HL-60/S4 (cell line): Measurements from ENCODE around the gene SETDB2.

Experiments
- in situ Hi-C: fragments of 300-500 bp; cut with MboI; formaldehyde crosslinking; loops from 2 replicates; pipeline ENCODE4 v1.14.3; 2022; ENCODE audit warnings: low sequenced_read_pairs

SETDB2 gene, protein sequence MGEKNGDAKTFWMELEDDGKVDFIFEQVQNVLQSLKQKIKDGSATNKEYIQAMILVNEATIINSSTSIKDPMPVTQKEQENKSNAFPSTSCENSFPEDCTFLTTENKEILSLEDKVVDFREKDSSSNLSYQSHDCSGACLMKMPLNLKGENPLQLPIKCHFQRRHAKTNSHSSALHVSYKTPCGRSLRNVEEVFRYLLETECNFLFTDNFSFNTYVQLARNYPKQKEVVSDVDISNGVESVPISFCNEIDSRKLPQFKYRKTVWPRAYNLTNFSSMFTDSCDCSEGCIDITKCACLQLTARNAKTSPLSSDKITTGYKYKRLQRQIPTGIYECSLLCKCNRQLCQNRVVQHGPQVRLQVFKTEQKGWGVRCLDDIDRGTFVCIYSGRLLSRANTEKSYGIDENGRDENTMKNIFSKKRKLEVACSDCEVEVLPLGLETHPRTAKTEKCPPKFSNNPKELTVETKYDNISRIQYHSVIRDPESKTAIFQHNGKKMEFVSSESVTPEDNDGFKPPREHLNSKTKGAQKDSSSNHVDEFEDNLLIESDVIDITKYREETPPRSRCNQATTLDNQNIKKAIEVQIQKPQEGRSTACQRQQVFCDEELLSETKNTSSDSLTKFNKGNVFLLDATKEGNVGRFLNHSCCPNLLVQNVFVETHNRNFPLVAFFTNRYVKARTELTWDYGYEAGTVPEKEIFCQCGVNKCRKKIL

GRCh38 chr13:49443704-49444523 lies at the start of gene SETDB2, which contains the start of gene CAB39L:
Gene SETDB2 (plus strand): TSS chr13:49444274. CDS start chr13:49451894, 7,620 bp downstream.
Gene CAB39L (minus strand): TSS chr13:49444064. CDS start chr13:49382910, 61,154 bp downstream.
- in situ Hi-C loops, result no loop called here

- in situ Hi-C loops, result no loop called here
Observed at GRCh38 chr13:49395451-49395865, 48.6 kb upstream of the SETDB2 start.

- in situ Hi-C loops, result no loop called here
Observed at GRCh38 chr13:49395878-49396380, 48.1 kb upstream of the SETDB2 start.

DNA sequence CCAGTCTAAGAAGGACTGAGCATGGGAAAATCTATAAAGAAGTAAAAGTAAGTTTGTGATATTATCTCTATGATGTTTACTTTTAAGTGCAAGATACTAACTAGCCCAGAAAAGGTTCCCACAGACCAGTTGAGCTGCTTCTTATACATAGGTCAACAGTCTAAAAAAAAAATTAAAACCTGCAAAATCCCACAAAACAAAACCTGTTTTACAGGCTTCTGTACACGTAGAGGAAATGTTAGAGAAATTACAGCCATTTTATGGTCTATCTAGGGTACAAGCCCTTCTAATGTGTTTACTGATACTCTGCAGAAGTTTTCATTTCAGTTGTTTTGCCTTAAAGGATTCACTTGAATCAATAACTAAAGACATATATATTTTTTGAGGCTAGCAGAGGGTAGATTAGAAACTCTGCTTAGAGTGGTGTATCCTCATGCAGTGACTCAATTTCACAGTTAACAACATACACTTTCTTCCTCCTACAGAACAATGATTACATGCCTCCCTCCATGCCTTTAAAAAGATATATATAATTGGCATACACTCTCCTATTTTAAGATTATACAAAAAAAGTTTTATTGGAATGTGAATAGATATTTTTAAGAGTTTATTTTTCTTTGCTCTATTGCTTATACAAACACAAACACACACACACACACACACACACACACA lies 44.1 kb upstream of the SETDB2 start:
- in situ Hi-C loops, result no loop called here

DNA sequence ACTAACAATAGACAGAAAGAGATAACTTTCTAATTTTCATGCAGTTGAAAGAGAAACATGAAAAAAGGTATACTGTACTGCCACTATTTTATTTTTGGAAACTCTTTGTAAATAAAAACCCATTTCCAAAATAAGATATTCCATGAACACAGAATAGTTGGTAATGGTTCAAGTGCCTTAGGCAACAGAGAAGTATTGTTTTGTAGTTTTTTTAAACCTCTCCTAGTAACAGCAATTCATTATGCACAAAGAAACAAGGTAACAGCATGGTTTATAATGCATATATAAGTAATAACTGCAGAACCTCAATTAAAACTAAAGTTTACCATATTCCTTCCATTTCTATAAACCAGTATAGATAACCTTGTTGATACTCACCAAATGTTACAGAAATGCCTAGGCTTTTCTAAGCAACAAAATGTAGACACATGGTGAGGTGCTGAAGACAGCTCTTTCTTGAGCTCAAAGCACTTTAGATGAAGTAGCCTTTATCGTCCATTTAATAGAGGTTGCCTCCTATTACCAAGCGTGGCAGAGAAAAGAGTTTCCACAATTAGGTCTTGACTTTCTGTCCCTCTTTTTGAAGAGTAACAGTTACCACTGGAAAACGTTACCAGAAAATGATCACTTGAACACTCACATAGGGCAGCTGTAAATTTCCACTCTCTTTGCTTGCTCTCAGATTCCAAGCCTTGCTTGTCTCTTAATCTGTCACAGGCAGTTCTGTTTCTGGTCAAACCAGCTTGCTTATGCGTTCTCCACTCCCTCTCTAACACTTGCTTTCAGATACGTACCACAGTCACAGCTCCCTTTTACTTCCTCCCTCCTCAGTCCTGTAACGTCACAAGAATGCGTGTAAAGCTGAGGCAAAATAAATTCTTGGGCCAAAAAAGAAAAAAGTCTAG lies 43.1 kb upstream of the SETDB2 start:
- in situ Hi-C loops, result no loop called here

- in situ Hi-C loops, result no loop called here
Observed at GRCh38 chr13:49403996-49404702, 39.9 kb upstream of the SETDB2 start.

- in situ Hi-C loops, result no loop called here
Observed at GRCh38 chr13:49404703-49405020, 39.4 kb upstream of the SETDB2 start.

GRCh38 chr13:49407068-49407467 lies 37.0 kb upstream of the SETDB2 start:
- in situ Hi-C loops, result no loop called here

DNA sequence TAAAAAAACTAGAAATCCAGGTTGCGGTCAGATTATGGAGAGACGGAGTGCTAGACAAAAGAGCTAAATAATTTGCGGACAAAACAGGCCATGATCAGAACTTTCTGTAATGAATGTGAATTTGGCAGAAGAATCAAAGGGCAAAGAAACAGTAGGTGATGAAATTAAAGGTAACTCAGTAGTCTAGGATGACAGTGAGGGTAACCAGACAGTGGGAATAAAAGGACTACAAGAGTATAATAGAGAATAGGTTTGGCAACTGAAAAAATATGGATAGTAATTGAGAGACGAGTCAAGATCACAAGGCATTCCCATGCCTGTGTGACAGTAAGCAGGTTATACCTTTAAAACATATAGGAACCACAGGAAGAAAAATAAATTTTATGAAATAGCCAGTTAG lies 36.1 kb upstream of the SETDB2 start:
- in situ Hi-C loops, result no loop called here

DNA sequence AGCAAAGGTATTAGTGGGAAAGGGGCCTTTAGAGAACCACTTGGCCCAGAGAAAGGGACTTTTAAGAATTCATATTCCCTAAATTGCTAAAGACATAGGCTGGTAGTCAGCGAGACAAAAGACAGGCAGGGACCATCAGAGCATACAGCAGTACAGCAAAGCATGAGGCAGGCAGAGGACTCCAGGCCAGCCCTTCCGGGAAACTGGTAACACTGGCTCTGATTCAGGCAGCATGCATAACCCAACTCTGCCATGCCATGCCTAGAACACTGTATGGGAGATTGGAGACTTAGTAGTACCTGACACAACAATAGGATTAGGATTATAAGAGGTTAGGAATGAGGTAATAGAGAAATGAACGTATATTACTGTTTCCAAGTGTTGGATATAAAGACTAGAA lies 35.1 kb upstream of the SETDB2 start:
- in situ Hi-C loops, result no loop called here

DNA sequence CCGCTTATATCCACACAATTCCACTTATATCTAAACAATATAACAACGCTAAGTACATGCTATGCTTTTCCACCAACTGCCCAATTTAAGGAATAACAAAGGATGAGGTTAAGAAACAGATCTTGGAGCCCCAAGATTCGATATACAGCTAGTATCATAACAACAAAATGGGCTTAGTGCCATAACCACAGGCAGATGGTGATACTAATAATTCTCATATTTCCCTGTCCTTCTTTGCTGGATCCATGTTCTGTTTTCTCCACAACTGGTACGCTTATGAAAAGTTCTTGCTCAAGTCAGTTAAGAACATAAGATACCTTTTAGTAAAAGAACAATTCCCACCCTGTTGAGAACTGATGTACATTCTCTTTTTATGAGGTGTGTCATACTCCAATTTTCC lies 34.1 kb upstream of the SETDB2 start:
- in situ Hi-C loops, result no loop called here

DNA sequence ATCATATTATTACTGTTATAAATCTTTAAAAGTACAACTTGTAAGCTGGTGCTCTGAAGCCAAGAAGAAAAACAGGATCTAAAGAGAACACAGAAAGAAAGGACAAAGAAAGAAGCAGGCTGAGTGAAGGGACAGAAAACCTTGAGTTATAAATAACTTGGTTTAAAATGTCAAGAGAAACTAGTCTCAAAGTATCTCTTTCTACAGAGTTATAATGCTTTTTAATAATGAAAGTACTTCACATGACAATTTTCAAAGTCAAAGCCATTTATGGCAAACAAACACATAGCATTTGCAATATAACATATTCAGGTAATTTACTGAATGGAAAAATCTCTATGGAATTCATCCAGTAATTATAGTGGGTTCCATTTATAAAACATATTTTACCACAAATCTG lies 33.6 kb upstream of the SETDB2 start:
- in situ Hi-C loops, result no loop called here

GRCh38 chr13:49411353-49411752 lies 32.7 kb upstream of the SETDB2 start:
- in situ Hi-C loops, result no loop called here

DNA sequence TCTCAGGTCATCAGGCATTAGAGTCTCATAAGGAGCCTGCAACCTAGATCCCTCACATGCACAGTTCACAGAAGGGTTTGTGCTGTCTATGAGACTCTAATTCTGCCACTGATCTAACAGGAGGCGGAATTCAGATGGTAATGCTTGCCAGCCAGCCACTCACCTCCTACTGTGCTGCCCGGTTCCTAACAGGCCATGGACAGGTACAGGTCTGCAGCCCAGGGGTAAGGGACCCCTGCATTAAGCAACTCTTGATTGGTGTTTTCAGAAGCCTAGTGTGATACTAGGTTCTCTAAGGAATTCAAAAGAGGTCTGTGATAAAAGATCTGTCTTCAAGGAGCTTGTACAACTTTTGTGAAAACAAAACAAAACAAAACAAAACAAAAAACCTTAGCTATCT lies 31.3 kb upstream of the SETDB2 start:
- in situ Hi-C loops, result no loop called here

GRCh38 chr13:49417161-49417560 lies 26.9 kb upstream of the SETDB2 start:
- in situ Hi-C loops, result no loop called here

- in situ Hi-C loops, result no loop called here
Observed at GRCh38 chr13:49418206-49418605, 25.9 kb upstream of the SETDB2 start.

DNA sequence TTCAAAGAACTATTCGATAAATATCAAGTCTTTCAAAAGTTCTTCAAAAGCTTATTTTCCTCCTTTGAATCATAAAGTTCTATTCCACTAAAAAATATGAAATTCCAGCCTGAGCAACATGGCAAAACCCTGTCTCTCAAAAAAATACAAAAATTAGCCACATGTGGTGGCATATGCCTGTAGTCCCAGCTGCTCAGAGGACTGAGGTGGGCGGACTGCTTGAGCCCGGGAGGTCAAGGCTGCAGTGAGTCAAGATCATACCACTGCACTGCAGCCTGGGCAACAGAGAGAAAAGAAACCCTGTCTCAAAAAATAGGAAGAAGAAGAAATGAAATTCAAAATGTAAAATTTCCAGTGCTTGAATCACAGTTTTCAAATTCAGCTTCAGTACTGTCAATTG lies 24.8 kb upstream of the SETDB2 start:
- in situ Hi-C loops, result no loop called here

DNA sequence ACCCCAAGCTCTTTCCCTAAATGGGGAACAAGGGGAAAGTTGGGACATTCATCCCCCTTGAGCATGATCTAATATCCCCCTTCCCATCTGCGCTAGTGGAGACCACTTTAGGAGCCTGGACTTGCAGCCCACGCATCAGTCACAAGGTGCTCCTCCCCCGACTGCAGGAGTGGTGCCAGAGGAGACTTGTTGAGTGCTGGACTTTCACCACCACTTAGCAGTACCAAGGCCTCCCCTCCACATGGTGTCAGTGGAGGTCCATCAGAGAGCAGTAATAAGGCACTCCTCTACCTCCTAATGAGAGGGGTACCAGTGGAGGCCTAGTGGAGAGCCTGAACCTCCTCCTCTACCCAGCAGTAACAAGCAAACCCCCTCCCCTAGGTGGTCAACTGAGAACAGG lies 22.7 kb upstream of the SETDB2 start:
- in situ Hi-C loops, result no loop called here

DNA sequence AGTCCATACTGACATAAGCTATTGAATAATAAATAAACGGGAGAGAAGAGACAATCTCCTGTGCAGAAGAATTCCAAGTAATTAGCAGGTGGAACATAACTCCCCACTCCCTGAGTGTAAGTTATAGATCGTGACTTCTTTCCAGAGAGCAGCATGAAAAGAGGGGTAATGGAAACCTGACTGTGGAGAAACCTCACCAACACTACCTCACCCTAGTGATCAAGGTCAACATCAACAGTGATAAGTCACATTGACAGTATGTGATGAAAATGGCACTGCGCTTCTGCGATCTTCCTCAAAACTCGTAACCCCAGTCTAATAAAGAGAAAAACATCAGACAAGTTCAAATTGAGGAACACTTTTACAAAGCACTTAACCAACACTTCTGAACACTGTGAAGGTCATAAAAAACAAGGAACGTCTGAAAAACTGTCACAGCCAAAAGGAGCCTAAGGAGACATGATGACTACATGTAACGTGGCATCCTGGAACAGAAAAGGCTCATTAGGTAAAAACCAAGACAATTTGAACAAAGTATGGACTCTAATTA lies 20.0 kb upstream of the SETDB2 start:
- in situ Hi-C loops, result no loop called here
